Right lobe of liver (tissue), 4 donors: ENCODE measurements around the gene RDH5.

Source experiments
- CTCF ChIP-seq, 4 donors: fragments of 200-600 bp in 3 of 4; fragments of 450-650 bp in 1 of 4; IDR thresholded peaks; one replicate each; pipeline versions ENCODE4 v1.5.1 to v1.8.0; 2016 to 2022; ENCODE audit warnings: antibody characterized with exemption in 4 of 4, mild to moderate bottlenecking in 2 of 4
- POLR2A ChIP-seq: fragments of 450-650 bp; IDR thresholded peaks from one replicate; pipeline ENCODE4 v1.6.1; 2017; ENCODE audit warnings: antibody characterized with exemption, mild to moderate bottlenecking
- donor health status: DM: no; HTN: no; CAD: no.
- donor health status: DM: no; HTN: no; CAD: no.
- donor health status: DM: no; HTN: yes; CAD: no.

DNA sequence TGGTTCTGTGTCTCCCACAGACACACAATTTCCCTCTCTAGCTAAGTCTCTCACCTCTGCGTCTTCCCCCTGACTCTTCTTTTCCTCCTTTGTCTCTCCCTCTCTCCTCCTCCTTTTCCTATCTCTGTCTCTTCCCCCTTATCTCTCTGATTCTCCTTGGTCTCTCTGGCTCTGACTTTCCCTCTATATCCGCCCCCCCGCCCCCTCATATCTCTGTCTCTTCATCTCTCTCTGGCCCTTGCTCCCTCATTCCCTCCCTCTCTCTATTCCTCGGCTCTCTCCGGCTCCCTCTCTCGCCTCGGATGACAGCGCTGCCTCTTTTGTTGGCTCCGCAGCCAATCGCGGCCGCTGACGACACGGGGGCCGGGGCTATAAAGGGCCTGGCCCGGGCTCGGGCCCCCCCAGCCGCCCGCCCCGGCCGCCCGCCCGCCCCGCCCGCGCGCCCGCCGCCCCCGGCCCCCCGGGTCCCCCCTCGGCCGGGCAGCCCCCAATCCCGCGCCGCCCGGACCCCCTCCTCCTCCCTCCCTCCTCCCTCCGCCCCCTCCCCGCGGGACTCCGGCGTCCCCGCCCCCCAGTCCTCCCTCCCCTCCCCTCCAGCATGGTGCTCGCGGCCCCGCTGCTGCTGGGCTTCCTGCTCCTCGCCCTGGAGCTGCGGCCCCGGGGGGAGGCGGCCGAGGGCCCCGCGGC, 22.7 kb downstream of the RDH5 start, which contains the start of gene GDF11:
- TF ChIP-seq POLR2A, result peak; percentile 20
- TF ChIP-seq CTCF (IDR thresholded peaks at IDR 0.05), result no peak
